Left colon (tissue), 2 donors: ENCODE results near the gene MTHFD2L. TPM values are rescaled to one million over a fixed set of nuclear protein-coding genes. Genes with fewer than 3 reads are reported as not detected.

ENCODE experiments used
- ATAC-seq: fragments of 200-7000 bp; cut with Tn5 transposase; one replicate; pipeline ENCODE4 v1.9.1; 2020; ENCODE audit warnings: mild to moderate bottlenecking, moderate library complexity
- DNase-seq, 2 donors: peaks; one replicate each; pipeline ENCODE4 v3.0.0-alpha.2; 2020
- intact Hi-C, 2 donors: fragments of 100-400 bp; cut with DNase I in 1 of 2; cut with micrococcal nuclease in 1 of 2; formaldehyde crosslinking; loops; one replicate each; pipeline versions ENCODE4 v1.11.2 to v1.14.0; 2022; cut with DNase I, micrococcal nuclease
- total RNA-seq, 2 donors: library from RNA; stranded (reverse); fragmentation: NEBNext Ultra II Directional; extraction: Animal tissue kit (Norgen Biotek cat#: 25700); gene quantifications; one replicate each; pipeline ENCODE4 v1.2.1, GENCODE V29; 2021
- donor health status: DM: no; HTN: no; CAD: no.
- donor health status: DM: yes; HTN: yes; CAD: no.

The MTHFD2L gene
- total RNA-seq, 2 donors from 2014 or later = 8.2 to 8.7 TPM

- no peak for ATAC-seq
- DNase-seq = no peak
- intact Hi-C loops = no loop called here
These were observed 125.0 kb downstream of the MTHFD2L start for GRCh38 chr4:74282926-74283325.

GRCh38 chr4:74283614-74284013, 125.7 kb downstream of the MTHFD2L start:
- intact Hi-C loops = no loop called here
- DNase-seq (no peak), ATAC-seq (no peak)

- intact Hi-C loops = no loop called here
These were observed 126.1 kb downstream of the MTHFD2L start for GRCh38 chr4:74284053-74284452.

GRCh38 chr4:74287164-74287563, 129.2 kb downstream of the MTHFD2L start:
- DNase-seq = no peak
- intact Hi-C loops = no loop called here
- no peak for ATAC-seq

More at GRCh38 chr4:74284053-74284452, 126.1 kb downstream of the MTHFD2L start:
- DNase-seq (no peak), ATAC-seq (no peak)

- no peak for DNase-seq
- ATAC-seq = no peak
- intact Hi-C loops = no loop called here
These were observed 129.9 kb downstream of the MTHFD2L start for GRCh38 chr4:74287791-74288190.

- DNase-seq (no peak), ATAC-seq (no peak)
- intact Hi-C loops = no loop called here
These were observed 133.6 kb downstream of the MTHFD2L start for GRCh38 chr4:74291471-74291870.

GRCh38 chr4:74292111-74292870, 134.4 kb downstream of the MTHFD2L start:
- intact Hi-C loops = no loop called here
- no peak for ATAC-seq
- no peak for DNase-seq

GRCh38 chr4:74293558-74293957, 135.6 kb downstream of the MTHFD2L start:
- intact Hi-C loops = no loop called here
- DNase-seq (no peak), ATAC-seq (no peak)

- intact Hi-C loops = no loop called here
- no peak for DNase-seq
- no peak for ATAC-seq
These were observed 136.8 kb downstream of the MTHFD2L start for GRCh38 chr4:74294681-74295080.

- DNase-seq (no peak), ATAC-seq (no peak)
- intact Hi-C loops = no loop called here
These were observed 139.6 kb downstream of the MTHFD2L start for GRCh38 chr4:74297539-74297938.

- intact Hi-C loops = loop anchor here in 1 of 2 donors (10.0 kb wide), 1 partner anchor 119 kb away; no protein-coding TSS in a partner anchor
- ATAC-seq = no peak
- DNase-seq = no peak
These were observed 146.2 kb downstream of the MTHFD2L start for GRCh38 chr4:74304095-74304625.

GRCh38 chr4:74305000-74305399, 147.1 kb downstream of the MTHFD2L start:
- DNase-seq (no peak), ATAC-seq (no peak)
- intact Hi-C loops = loop anchor here in 1 of 2 donors (10.0 kb wide), 1 partner anchor 120 kb away; no protein-coding TSS in a partner anchor

GRCh38 chr4:74307170-74307569, 149.3 kb downstream of the MTHFD2L start:
- no peak for DNase-seq
- no peak for ATAC-seq
- intact Hi-C loops = loop anchor here in 1 of 2 donors (10.0 kb wide), 1 partner anchor 122 kb away; no protein-coding TSS in a partner anchor

GRCh38 chr4:74308215-74308614, 150.3 kb downstream of the MTHFD2L start, which contains the start of gene EPGN:
TSS of gene EPGN (plus strand) at chr4:74308470. CDS start at chr4:74308534, 64 bp downstream.
- intact Hi-C loops = loop anchor here in 1 of 2 donors (10.0 kb wide), 1 partner anchor 123 kb away; no protein-coding TSS in a partner anchor
- ATAC-seq (no peak), DNase-seq (no peak)

- intact Hi-C loops = loop anchor here in 1 of 2 donors (10.0 kb wide), 1 partner anchor 124 kb away; no protein-coding TSS in a partner anchor
- no peak for DNase-seq
These were observed 151.3 kb downstream of the MTHFD2L start for GRCh38 chr4:74309223-74309622.

GRCh38 chr4:74311696-74312313, 153.9 kb downstream of the MTHFD2L start:
- intact Hi-C loops = no loop called here
- ATAC-seq (peak; percentile 68), DNase-seq (no peak)

More at GRCh38 chr4:74309223-74309622, 151.3 kb downstream of the MTHFD2L start:
- no peak for ATAC-seq

GRCh38 chr4:74314329-74314728, 156.4 kb downstream of the MTHFD2L start:
- no peak for DNase-seq
- intact Hi-C loops = no loop called here

GRCh38 chr4:74314944-74315343, 157.0 kb downstream of the MTHFD2L start:
- intact Hi-C loops = no loop called here
- DNase-seq (no peak), ATAC-seq (no peak)

More at GRCh38 chr4:74314329-74314728, 156.4 kb downstream of the MTHFD2L start:
- no peak for ATAC-seq

- intact Hi-C loops = no loop called here
- DNase-seq = no peak
- no peak for ATAC-seq
These were observed 157.5 kb downstream of the MTHFD2L start for GRCh38 chr4:74315376-74315775.

GRCh38 chr4:74316397-74316796, 158.5 kb downstream of the MTHFD2L start:
- DNase-seq (no peak), ATAC-seq (no peak)
- intact Hi-C loops = no loop called here
